ENCODE data around the gene NFKBIZ. TPM values are rescaled to one million over a fixed set of nuclear protein-coding genes. Genes with fewer than 3 reads are reported as not detected.

The NFKBIZ gene
- total and polyA plus RNA-seq, 2 donors (not counting 1 experiment from before 2014, with no cell fraction given): 14.7 to 38.8 TPM

DNA sequence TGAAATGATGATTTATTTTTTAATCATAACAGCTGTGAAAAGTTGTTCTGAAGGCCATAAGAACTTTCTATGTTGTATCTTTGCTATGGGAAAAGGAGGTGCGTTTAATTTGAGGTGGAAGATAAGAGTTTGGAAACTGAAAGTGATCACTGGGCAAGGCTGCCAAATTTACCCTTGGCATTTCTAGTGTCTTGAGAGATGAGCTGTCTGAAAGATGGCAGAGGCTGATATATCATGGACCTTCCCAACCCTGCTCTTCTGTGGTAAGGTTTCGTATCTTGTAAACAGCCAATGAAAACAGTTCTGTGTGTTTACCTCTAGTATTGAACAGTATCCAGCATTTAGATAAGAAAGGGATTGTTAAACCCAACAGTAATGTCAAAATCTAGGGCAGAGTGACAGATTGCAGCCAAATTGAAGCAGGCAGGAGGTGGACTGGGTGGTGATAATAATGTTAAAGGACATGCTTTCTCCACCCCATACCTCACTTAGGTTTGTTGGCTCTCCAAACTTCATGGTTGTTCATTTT, 15.8 kb upstream of the NFKBIZ start:
- DNase-seq (ENCODE audit: low read depth in 2 of 2): no peak
- no peaks in the 10 kb centered on the region for H3K27me3 ChIP-seq (ENCODE audit: control insufficient read depth, insufficient read depth, low read length)
- H4K20me1 ChIP-seq (ENCODE audit: control insufficient read depth, extremely low read depth, insufficient read depth, low read length): no peaks in the 10 kb centered on the region
- no peak overlapping the region for H3K4me3 ChIP-seq (replicated peaks in 1 of 4; ENCODE audit: control extremely low read depth in 1 of 4, insufficient read depth in 1 of 4, low read depth in 3 of 4, low read length in 4 of 4)
- H3K4me1 ChIP-seq (ENCODE audit: control insufficient read depth, extremely low read depth, insufficient read depth, low read length): peaks cover 4% of the 10 kb centered on the region
- no peak overlapping the region for H2AFZ ChIP-seq (ENCODE audit: low read length)
- H3K27ac ChIP-seq (ENCODE audit: insufficient read depth, low read length): no peak overlapping the region
- H3K36me3 ChIP-seq (ENCODE audit: control insufficient read depth, insufficient read depth, low read length): no peaks in the 10 kb centered on the region
- H3K79me2 ChIP-seq (ENCODE audit: control insufficient read depth, insufficient read depth, low read length): no peaks in the 10 kb centered on the region
- no peak overlapping the region for H3K4me2 ChIP-seq (ENCODE audit: extremely low read depth, insufficient read depth, low read length)
- no peak overlapping the region for H3K9ac ChIP-seq (ENCODE audit: insufficient read depth, low read length)
- TF ChIP-seq EZH2 (IDR thresholded peaks at IDR 0.05; ENCODE audit: low read length, missing control alignments): no peak
- TF ChIP-seq, protein P1, sequence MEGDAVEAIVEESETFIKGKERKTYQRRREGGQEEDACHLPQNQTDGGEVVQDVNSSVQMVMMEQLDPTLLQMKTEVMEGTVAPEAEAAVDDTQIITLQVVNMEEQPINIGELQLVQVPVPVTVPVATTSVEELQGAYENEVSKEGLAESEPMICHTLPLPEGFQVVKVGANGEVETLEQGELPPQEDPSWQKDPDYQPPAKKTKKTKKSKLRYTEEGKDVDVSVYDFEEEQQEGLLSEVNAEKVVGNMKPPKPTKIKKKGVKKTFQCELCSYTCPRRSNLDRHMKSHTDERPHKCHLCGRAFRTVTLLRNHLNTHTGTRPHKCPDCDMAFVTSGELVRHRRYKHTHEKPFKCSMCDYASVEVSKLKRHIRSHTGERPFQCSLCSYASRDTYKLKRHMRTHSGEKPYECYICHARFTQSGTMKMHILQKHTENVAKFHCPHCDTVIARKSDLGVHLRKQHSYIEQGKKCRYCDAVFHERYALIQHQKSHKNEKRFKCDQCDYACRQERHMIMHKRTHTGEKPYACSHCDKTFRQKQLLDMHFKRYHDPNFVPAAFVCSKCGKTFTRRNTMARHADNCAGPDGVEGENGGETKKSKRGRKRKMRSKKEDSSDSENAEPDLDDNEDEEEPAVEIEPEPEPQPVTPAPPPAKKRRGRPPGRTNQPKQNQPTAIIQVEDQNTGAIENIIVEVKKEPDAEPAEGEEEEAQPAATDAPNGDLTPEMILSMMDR (conservative IDR thresholded peaks at IDR 0.05 in 1 of 2, IDR thresholded peaks at IDR 0.05 in 1 of 2; ENCODE audit: low read depth in 1 of 2, low read length in 2 of 2): no peak
- H3K9me3 ChIP-seq (ENCODE audit: control insufficient read depth, insufficient read depth, low read depth, low read length): no peaks in the 10 kb centered on the region

DNA sequence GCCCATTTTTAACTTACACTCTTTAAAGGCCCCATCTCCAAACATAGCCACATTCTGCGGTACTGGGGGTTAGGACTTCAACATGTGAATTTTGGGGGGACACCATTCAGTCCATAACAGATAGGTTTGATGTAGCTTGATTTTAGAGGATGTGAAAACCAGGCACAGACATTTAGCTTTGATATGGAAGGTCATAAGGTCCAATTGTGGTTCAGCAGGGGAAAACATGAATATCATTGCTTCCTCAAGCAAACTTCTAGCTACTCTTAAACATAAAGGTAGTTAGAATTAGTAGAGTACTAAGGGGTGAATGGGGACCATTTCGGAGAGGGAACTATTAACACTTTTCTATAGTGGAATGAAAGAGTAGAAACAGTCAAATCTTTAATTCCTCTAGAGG, 13.6 kb upstream of the NFKBIZ start:
- no peak for DNase-seq (ENCODE audit: low read depth in 2 of 2)
- Histone ChIP-seq H3K4me3 (replicated peaks in 1 of 4; ENCODE audit: control extremely low read depth in 1 of 4, insufficient read depth in 1 of 4, low read depth in 3 of 4, low read length in 4 of 4) (no peak overlapping the region), H3K9me3 (ENCODE audit: control insufficient read depth, insufficient read depth, low read depth, low read length) (no peaks in the 10 kb centered on the region), H3K79me2 (ENCODE audit: control insufficient read depth, insufficient read depth, low read length) (no peaks in the 10 kb centered on the region), H3K27ac (ENCODE audit: insufficient read depth, low read length) (no peak overlapping the region), H3K4me2 (ENCODE audit: extremely low read depth, insufficient read depth, low read length) (no peak overlapping the region), H3K9ac (ENCODE audit: insufficient read depth, low read length) (no peak overlapping the region), H3K36me3 (ENCODE audit: control insufficient read depth, insufficient read depth, low read length) (no peaks in the 10 kb centered on the region), H2AFZ (ENCODE audit: low read length) (no peak overlapping the region), H3K27me3 (ENCODE audit: control insufficient read depth, insufficient read depth, low read length) (no peaks in the 10 kb centered on the region), H3K4me1 (ENCODE audit: control insufficient read depth, extremely low read depth, insufficient read depth, low read length) (no peaks in the 10 kb centered on the region), H4K20me1 (ENCODE audit: control insufficient read depth, extremely low read depth, insufficient read depth, low read length) (no peaks in the 10 kb centered on the region)
- TF ChIP-seq EZH2 (IDR thresholded peaks at IDR 0.05; ENCODE audit: low read length, missing control alignments): no peak
- TF ChIP-seq, protein P1 (conservative IDR thresholded peaks at IDR 0.05 in 1 of 2, IDR thresholded peaks at IDR 0.05 in 1 of 2; ENCODE audit: low read depth in 1 of 2, low read length in 2 of 2): no peak

DNA sequence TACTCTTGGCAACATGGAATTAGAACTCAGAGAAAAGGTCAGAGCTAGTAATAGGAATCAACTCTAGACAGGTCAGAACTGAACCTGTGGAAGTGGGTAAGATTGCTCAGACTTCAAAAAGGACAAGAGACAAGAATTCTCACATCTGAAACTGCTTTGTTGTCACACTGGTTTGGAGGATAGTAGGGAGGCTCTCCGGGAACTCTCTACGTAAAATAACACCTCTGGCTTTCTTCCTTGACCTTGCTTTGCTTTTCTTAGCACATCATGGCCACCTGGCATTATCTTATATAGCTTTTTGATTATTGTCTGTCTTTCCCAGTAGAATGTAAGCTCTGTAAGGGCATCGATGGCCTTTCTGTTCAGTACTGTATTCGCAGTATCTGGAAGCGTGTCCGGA, 13.2 kb upstream of the NFKBIZ start:
- H3K4me2 ChIP-seq (ENCODE audit: extremely low read depth, insufficient read depth, low read length): no peak overlapping the region
- H3K27me3 ChIP-seq (ENCODE audit: control insufficient read depth, insufficient read depth, low read length): no peaks in the 10 kb centered on the region
- no peaks in the 10 kb centered on the region for H3K4me1 ChIP-seq (ENCODE audit: control insufficient read depth, extremely low read depth, insufficient read depth, low read length)
- H3K79me2 ChIP-seq (ENCODE audit: control insufficient read depth, insufficient read depth, low read length): no peaks in the 10 kb centered on the region
- no peaks in the 10 kb centered on the region for H3K36me3 ChIP-seq (ENCODE audit: control insufficient read depth, insufficient read depth, low read length)
- no peak overlapping the region for H3K9ac ChIP-seq (ENCODE audit: insufficient read depth, low read length)
- no peak overlapping the region for H2AFZ ChIP-seq (ENCODE audit: low read length)
- no peaks in the 10 kb centered on the region for H3K9me3 ChIP-seq (ENCODE audit: control insufficient read depth, insufficient read depth, low read depth, low read length)
- no peak overlapping the region for H3K4me3 ChIP-seq (replicated peaks in 1 of 4; ENCODE audit: control extremely low read depth in 1 of 4, insufficient read depth in 1 of 4, low read depth in 3 of 4, low read length in 4 of 4)
- TF ChIP-seq EZH2 (IDR thresholded peaks at IDR 0.05; ENCODE audit: low read length, missing control alignments): no peak
- TF ChIP-seq, protein P1 (conservative IDR thresholded peaks at IDR 0.05 in 1 of 2, IDR thresholded peaks at IDR 0.05 in 1 of 2; ENCODE audit: low read depth in 1 of 2, low read length in 2 of 2): no peak
- no peak for DNase-seq (ENCODE audit: low read depth in 2 of 2)
- no peaks in the 10 kb centered on the region for H4K20me1 ChIP-seq (ENCODE audit: control insufficient read depth, extremely low read depth, insufficient read depth, low read length)
- no peak overlapping the region for H3K27ac ChIP-seq (ENCODE audit: insufficient read depth, low read length)
